Measurements from ENCODE around the gene ZFYVE28.

DNA sequence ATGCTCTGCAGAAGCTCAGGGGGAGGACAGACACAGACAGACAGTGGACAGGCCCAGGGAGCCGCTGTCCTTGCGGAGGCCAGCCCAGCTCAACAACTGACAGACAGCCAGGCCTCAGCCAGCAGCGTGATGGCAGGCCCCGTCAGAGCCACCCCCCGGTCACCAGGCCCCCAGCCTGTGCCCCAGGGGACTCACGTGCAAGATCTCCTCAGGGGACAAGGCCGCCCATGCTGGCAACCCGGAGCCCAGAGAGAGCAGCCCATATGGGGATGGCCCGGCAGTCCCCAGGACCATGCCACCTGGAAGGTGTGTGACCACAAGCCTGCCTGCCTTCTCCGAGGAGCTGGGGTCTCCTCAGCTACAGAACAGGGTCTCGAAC, 128.5 kb downstream of the ZFYVE28 start:
- TF ChIP-seq, protein P1, sequence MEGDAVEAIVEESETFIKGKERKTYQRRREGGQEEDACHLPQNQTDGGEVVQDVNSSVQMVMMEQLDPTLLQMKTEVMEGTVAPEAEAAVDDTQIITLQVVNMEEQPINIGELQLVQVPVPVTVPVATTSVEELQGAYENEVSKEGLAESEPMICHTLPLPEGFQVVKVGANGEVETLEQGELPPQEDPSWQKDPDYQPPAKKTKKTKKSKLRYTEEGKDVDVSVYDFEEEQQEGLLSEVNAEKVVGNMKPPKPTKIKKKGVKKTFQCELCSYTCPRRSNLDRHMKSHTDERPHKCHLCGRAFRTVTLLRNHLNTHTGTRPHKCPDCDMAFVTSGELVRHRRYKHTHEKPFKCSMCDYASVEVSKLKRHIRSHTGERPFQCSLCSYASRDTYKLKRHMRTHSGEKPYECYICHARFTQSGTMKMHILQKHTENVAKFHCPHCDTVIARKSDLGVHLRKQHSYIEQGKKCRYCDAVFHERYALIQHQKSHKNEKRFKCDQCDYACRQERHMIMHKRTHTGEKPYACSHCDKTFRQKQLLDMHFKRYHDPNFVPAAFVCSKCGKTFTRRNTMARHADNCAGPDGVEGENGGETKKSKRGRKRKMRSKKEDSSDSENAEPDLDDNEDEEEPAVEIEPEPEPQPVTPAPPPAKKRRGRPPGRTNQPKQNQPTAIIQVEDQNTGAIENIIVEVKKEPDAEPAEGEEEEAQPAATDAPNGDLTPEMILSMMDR (IDR thresholded peaks at IDR 0.05; ENCODE audit: low read depth, low read length, poor library complexity, severe bottlenecking), result no peak
- TF ChIP-seq EZH2phosphoT487 (IDR thresholded peaks at IDR 0.05; ENCODE audit: borderline replicate concordance, low read length), result no peak
